CD4-positive, alpha-beta memory T cell (primary cell): ENCODE data around the gene CDC23. TPM values are rescaled to one million over a fixed set of nuclear protein-coding genes. Genes with fewer than 3 reads are reported as not detected.
"Not testable (repeated sequence)": the region's sequence is repeated elsewhere in the genome, so short reads cannot be mapped to it uniquely, and the experiment has no call there.

Experiments
- CTCF ChIA-PET: fragments of 350-600 bp; sonication (Branson Sonifier 250); formaldehyde crosslinking; loops from one replicate; lab custom pipeline; 2021; ENCODE audit warnings: inconsistent platforms; ENCODE audit not compliant: partially characterized antibody; lab: Charles Lee
- POLR2A ChIA-PET: fragments of 350-600 bp; sonication (Branson Sonifier 250); formaldehyde crosslinking; loops from one replicate; lab custom pipeline; 2021; ENCODE audit not compliant: partially characterized antibody; lab: Charles Lee
- DNase-seq, 5 donors: peaks; one replicate each; pipeline versions ENCODE4 v3.0.0 to v3.0.0-alpha.2; 2020 to 2022; ENCODE audit warnings: mixed read lengths in 1 of 5
- H3K27ac ChIP-seq: one replicate; pipeline ENCODE4 v1.7.0; 2013; ENCODE audit warnings: low read depth, low read length
- H3K27me3 ChIP-seq: 2 replicates; pipeline ENCODE4 v1.7.0; 2013; ENCODE audit warnings: mild to moderate bottlenecking, low read length, moderate library complexity; ENCODE audit not compliant: insufficient read depth
- H3K36me3 ChIP-seq: 2 replicates; pipeline ENCODE4 v1.7.0; 2013; ENCODE audit warnings: mild to moderate bottlenecking, low read length, moderate library complexity; ENCODE audit not compliant: insufficient read depth
- H3K4me1 ChIP-seq: 2 replicates; pipeline ENCODE4 v1.7.0; 2013; ENCODE audit warnings: mild to moderate bottlenecking, low read length, moderate library complexity; ENCODE audit not compliant: insufficient read depth
- H3K4me3 ChIP-seq, 2 donors: one replicate each; pipeline ENCODE4 v1.7.0; 2013; ENCODE audit warnings: low read length in 2 of 2, mild to moderate bottlenecking in 1 of 2
- H3K9me3 ChIP-seq, 2 donors: one replicate each; pipeline ENCODE4 v1.7.0; 2013; ENCODE audit warnings: low read length in 2 of 2, control low read depth in 1 of 2; ENCODE audit not compliant: control insufficient read depth in 1 of 2
- H3K27ac Mint-ChIP-seq, 7 donors: one replicate each; pipeline ENCODE4 v1.8.0; 2020 to 2021; ENCODE audit warnings: mixed read lengths in 7 of 7, mild to moderate bottlenecking in 6 of 7, inconsistent platforms in 3 of 7, moderate library complexity in 3 of 7
- H3K27me3 Mint-ChIP-seq, 2 donors: one replicate each; pipeline ENCODE4 v1.8.0; 2020 to 2021; ENCODE audit warnings: mixed read lengths in 2 of 2
- H3K36me3 Mint-ChIP-seq, 2 donors: one replicate each; pipeline ENCODE4 v1.8.0; 2020 to 2021; ENCODE audit warnings: mixed read lengths in 2 of 2, inconsistent platforms in 1 of 2, mild to moderate bottlenecking in 1 of 2
- H3K4me1 Mint-ChIP-seq, 4 donors: one replicate each; pipeline ENCODE4 v1.8.0; 2020 to 2021; ENCODE audit warnings: mixed read lengths in 4 of 4, mild to moderate bottlenecking in 1 of 4
- H3K4me3 Mint-ChIP-seq, 8 donors: one replicate each; pipeline ENCODE4 v1.8.0; 2020 to 2021; ENCODE audit warnings: mixed read lengths in 8 of 8, mild to moderate bottlenecking in 7 of 8, moderate library complexity in 6 of 8, inconsistent platforms in 3 of 8
- H3K9me3 Mint-ChIP-seq, 8 donors: one replicate each; pipeline ENCODE4 v1.8.0; 2020 to 2021; ENCODE audit warnings: mixed read lengths in 8 of 8, mild to moderate bottlenecking in 5 of 8, inconsistent platforms in 3 of 8, moderate library complexity in 1 of 8
- intact Hi-C: fragments of 100-400 bp; cut with micrococcal nuclease; formaldehyde crosslinking; loops from one replicate; pipeline ENCODE4 v1.15.1; 2023
- polyA plus RNA-seq, 2 donors: library from polyadenylated mRNA; unstranded; fragments of 300-500 nt; fragmentation: Illumina TruSeq; gene quantifications; one replicate each; pipeline ENCODE4 v1.2.3, GENCODE V29; 2021
- total RNA-seq, 2 experiments: library from RNA; stranded (reverse); gene quantifications; one replicate each; pipeline ENCODE4 v1.2.3, GENCODE V29; 2021

CDC23 gene, protein sequence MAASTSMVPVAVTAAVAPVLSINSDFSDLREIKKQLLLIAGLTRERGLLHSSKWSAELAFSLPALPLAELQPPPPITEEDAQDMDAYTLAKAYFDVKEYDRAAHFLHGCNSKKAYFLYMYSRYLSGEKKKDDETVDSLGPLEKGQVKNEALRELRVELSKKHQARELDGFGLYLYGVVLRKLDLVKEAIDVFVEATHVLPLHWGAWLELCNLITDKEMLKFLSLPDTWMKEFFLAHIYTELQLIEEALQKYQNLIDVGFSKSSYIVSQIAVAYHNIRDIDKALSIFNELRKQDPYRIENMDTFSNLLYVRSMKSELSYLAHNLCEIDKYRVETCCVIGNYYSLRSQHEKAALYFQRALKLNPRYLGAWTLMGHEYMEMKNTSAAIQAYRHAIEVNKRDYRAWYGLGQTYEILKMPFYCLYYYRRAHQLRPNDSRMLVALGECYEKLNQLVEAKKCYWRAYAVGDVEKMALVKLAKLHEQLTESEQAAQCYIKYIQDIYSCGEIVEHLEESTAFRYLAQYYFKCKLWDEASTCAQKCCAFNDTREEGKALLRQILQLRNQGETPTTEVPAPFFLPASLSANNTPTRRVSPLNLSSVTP
- 10 to 100 TPM; 31.9 to 32.5 TPM for total RNA-seq
- polyA plus RNA-seq = 10 to 100 TPM; 25.5 to 26.3 TPM

DNA sequence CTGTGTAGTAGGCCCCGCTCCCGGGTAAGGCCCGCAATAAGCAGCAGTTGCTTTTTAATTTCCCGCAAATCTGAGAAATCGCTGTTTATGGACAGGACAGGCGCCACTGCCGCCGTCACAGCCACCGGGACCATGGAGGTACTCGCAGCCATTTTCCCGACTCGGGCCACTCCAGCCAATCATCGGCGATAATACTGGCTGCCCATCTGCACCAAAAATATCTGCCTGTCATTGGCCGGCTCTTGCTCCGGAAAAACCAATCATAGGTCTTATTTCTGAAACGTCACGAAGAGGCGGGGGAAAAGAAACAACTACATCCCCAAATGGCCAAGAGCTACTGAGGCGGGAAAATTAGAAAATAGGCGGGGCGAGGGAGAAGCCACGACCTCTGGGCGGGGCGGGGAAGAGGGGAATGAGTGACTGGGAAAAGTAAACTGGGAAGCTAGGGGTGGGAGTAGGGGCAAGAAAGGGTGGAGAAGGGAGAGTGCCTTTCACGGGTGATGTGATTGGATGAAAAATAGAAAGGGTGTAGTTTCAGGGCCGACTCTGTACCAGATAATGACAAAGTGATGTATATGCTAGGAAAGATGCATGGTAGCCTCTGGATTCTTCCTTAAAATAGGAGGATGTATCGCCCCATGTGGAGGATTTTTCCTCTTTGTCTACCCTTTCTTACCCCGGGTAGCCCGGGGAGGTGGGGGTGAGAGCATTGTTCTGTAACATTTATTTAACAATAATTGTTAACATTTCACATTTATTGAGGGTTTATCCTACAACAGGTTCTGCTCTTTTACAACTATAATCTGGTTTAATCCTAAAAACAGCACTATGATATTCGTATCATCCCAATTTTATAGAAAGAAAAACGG, at the start of gene CDC23:
TSS of gene CDC23 (minus strand) at position 163 of the 869 bp plus-strand sequence. CDS start at position 152, 11 bp downstream.
- CTCF ChIA-PET = interaction anchor here (1.3 to 3.7 kb wide), 2 partner anchors 12 to 140 kb away, joined by 3 to 25 read pairs; partner anchors contain the start of gene KDM3B
- Mint-ChIP-seq H3K4me3 (peak within 1 kb of the TSS; percentile 97 to 100 (median 98)), H3K27me3 (peaks cover 0 to 2% of the 10 kb centered on the region in 2 donors), H3K4me1 (peaks cover 13 to 29% (median 21%) of the 10 kb centered on the region in 4 donors), H3K27ac (peak within 1 kb of the TSS; percentile 88 to 98 (median 97)), H3K9me3 (no peaks in the 10 kb centered on the region), H3K36me3 (peaks cover under 1 to 11% of the 10 kb centered on the region in 2 donors)
- no peaks in the 10 kb centered on the region for H3K9me3 ChIP-seq
- intact Hi-C loops = loop anchor here (1.0 kb wide), 3 partner anchors 35 to 139 kb away; partner anchors contain the start of genes BRD8, CDC25C and KDM3B
- DNase-seq = peak; percentile 91 to 96 (median 94)
- H3K4me3 ChIP-seq = peak within 1 kb of the TSS; percentile 97 to 100
- POLR2A ChIA-PET = interaction anchor here (0.8 to 1.6 kb wide), 6 partner anchors 34 to 460 kb away, joined by 3 to 8 read pairs (median 4); partner anchors contain the start of genes FAM53C, KDM3B and KIF20A
- H3K36me3 ChIP-seq = peaks cover 3% of the 10 kb centered on the region
- peaks cover 25% of the 10 kb centered on the region for H3K4me1 ChIP-seq
- H3K27me3 ChIP-seq = no peaks in the 10 kb centered on the region
- H3K27ac ChIP-seq = peak within 1 kb of the TSS; percentile 85

DNA sequence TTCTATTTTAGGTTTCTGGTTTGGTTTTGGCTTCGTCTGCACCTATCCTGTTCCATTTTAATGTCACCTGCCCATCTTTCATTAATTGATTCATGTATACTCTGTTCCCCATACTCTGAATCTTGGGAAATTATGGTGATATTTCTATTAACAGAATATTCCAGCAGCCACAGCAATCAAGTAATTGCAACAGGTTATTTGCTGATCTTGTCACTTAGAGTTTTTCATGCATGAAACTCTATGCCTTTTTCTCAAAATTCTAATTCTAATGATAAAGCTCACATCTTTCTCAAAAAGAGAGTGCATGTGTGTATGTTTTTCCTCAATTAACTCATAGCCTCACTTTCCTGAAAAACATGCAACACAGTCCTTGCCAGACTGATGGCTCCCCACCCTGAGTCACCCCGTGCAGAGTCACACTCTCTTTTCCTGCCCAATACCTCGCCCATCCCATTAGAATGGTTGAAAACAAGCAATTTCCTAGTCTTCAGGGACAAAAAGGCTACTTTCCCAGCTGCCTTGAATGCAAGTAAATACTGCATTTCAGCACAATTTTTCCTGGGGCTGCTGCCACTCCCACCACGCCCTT, 45.7 kb upstream of the CDC23 start:
- ChIA-PET POLR2A (no interaction called here), CTCF (no interaction called here)
- Mint-ChIP-seq H3K27ac (no peak overlapping the region), H3K4me1 (no peaks in the 10 kb centered on the region), H3K27me3 (peaks cover 0 to 3% of the 10 kb centered on the region in 2 donors), H3K9me3 (no peaks in the 10 kb centered on the region), H3K36me3 (no peaks in the 10 kb centered on the region), H3K4me3 (no peak overlapping the region)
- H3K9me3 ChIP-seq = no peaks in the 10 kb centered on the region
- H3K27me3 ChIP-seq = no peaks in the 10 kb centered on the region
- no peak overlapping the region for H3K27ac ChIP-seq
- no peak overlapping the region for H3K4me3 ChIP-seq
- intact Hi-C loops = no loop called here
- DNase-seq = no peak
- H3K36me3 ChIP-seq = no peaks in the 10 kb centered on the region
- no peaks in the 10 kb centered on the region for H3K4me1 ChIP-seq

DNA sequence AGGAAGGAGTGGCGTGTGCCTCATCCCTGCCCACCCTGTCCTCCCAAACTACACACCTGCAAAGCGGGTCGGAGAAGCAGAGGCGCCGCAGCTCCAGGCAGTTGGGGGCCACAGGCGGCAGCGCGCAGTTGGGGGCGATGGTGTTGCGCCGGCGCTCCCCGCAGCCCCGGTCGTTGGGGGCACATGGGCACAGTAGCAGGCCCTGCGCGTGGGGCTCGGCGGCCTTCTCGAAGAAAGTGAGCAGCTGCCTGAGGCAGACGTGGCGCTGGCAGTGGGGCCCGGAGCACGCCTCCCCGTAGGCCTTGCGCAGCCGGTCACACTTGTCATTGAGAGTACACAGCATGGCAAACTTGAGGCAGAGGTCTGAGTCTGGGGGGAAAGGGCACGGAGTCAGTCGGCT, 44.5 kb upstream of the CDC23 start:
- ChIA-PET CTCF (no interaction called here), POLR2A (no interaction called here)
- no peak overlapping the region for H3K4me3 Mint-ChIP-seq
- no peak overlapping the region for H3K4me3 ChIP-seq
- H3K4me1 Mint-ChIP-seq = no peaks in the 10 kb centered on the region
- no peak overlapping the region for H3K27ac ChIP-seq
- H3K9me3 Mint-ChIP-seq = no peaks in the 10 kb centered on the region
- peaks cover 0 to 3% of the 10 kb centered on the region in 2 donors for H3K27me3 Mint-ChIP-seq
- H3K9me3 ChIP-seq = no peaks in the 10 kb centered on the region
- H3K36me3 ChIP-seq = no peaks in the 10 kb centered on the region
- no peaks in the 10 kb centered on the region for H3K36me3 Mint-ChIP-seq
- DNase-seq = no peak
- no peak overlapping the region for H3K27ac Mint-ChIP-seq
- no peaks in the 10 kb centered on the region for H3K4me1 ChIP-seq
- intact Hi-C loops = no loop called here
- no peaks in the 10 kb centered on the region for H3K27me3 ChIP-seq

DNA sequence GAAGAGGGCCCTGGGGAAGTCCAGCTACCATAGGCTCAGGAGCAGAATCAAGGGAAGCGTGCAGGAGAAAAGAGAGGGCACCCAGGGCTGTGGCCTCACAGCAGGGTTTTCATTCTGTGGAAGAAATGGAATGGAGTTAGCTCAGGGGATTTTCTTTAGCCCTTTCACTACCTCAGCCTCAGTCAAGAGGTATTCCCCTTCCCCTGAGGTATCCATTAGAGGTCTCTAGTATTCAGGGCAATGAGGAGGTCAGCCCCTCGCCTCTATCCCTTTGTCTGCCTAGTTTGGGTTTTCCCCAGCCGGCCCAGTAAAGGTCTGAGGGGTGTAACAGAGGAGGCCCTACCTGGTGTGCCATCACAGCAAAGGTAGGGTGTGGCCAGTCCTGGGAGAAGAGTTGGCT, 39.8 kb upstream of the CDC23 start:
- H3K36me3 ChIP-seq = no peaks in the 10 kb centered on the region
- no peaks in the 10 kb centered on the region for H3K27me3 ChIP-seq
- H3K27ac ChIP-seq = no peak overlapping the region
- Mint-ChIP-seq H3K36me3 (no peaks in the 10 kb centered on the region), H3K4me1 (no peaks in the 10 kb centered on the region), H3K27ac (no peak overlapping the region), H3K4me3 (no peak overlapping the region), H3K27me3 (peaks cover 2 to 5% of the 10 kb centered on the region in 2 donors), H3K9me3 (no peaks in the 10 kb centered on the region)
- CTCF ChIA-PET = no interaction called here
- H3K9me3 ChIP-seq = no peaks in the 10 kb centered on the region
- no peak for DNase-seq
- no peak overlapping the region for H3K4me3 ChIP-seq
- H3K4me1 ChIP-seq = no peaks in the 10 kb centered on the region
- POLR2A ChIA-PET = no interaction called here
- intact Hi-C loops = no loop called here

DNA sequence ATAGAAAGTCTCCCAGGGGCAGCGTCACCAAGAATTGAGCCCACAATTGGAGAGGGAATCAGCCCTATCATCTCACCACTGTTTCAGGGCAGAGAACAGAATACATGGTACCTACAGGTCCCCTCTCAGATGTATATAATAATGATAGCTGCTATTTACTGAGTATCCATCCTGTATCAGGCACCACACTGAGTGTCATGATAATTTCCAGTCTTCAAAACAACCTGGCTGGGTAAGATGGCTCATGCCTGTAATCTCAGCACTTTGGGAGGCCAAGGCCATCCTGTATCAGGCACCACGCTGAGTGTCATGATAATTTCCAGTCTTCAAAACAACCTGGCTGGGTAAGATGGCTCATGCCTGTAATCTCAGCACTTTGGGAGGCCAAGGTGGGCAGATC, 34.7 kb upstream of the CDC23 start:
- H3K4me1 Mint-ChIP-seq, intact Hi-C loops, CTCF ChIA-PET, H3K4me3 ChIP-seq, H3K27me3 ChIP-seq, H3K36me3 ChIP-seq, H3K27ac Mint-ChIP-seq, H3K9me3 ChIP-seq, H3K36me3 Mint-ChIP-seq, POLR2A ChIA-PET, H3K4me3 Mint-ChIP-seq, H3K9me3 Mint-ChIP-seq, H3K4me1 ChIP-seq, H3K27ac ChIP-seq, DNase-seq: not testable (repeated sequence)
- peaks cover 11 to 16% of the 10 kb centered on the region in 2 donors for H3K27me3 Mint-ChIP-seq

DNA sequence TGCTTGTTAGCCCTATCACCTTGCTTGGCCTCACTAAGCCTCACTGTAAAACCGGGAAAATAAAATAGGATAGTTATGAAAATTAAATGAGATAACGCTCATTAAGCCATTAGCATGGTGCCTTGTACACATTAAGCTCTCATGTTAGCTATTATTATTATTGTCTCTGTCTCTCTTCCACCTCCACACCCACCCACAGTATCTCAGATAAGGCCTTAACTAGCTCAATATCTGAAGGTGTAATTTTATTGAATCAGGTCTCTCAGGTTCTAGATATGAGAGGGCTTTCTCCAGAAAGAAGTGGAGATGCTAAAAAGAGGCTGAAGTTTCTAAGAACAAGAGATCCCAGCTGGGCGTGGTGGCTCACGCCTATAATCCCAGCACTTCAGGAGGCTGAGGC, 33.7 kb upstream of the CDC23 start:
- CTCF ChIA-PET = no interaction called here
- no peaks in the 10 kb centered on the region for H3K9me3 ChIP-seq

More for the DNA sequence above, 33.7 kb upstream of the CDC23 start:
- DNase-seq = no peak
- Mint-ChIP-seq H3K9me3 (no peaks in the 10 kb centered on the region), H3K27ac (no peak overlapping the region), H3K36me3 (no peaks in the 10 kb centered on the region), H3K4me1 (peaks cover 0 to 5% (median 2%) of the 10 kb centered on the region in 4 donors), H3K27me3 (peaks cover 14 to 19% of the 10 kb centered on the region in 2 donors), H3K4me3 (no peak overlapping the region)
- no peak overlapping the region for H3K27ac ChIP-seq
- POLR2A ChIA-PET = no interaction called here
- intact Hi-C loops = no loop called here
- H3K27me3 ChIP-seq = peaks cover 8% of the 10 kb centered on the region
- H3K4me3 ChIP-seq = no peak overlapping the region
- H3K36me3 ChIP-seq = no peaks in the 10 kb centered on the region
- H3K4me1 ChIP-seq = peaks cover 6% of the 10 kb centered on the region
